ENCODE data around the gene SWI5. TPM values are rescaled to one million over a fixed set of nuclear protein-coding genes. Genes with fewer than 3 reads are reported as not detected.

The SWI5 gene
- total and polyA plus RNA-seq, 9 of the 15 experiments (the other 6 are each of a cell fraction or from before 2014, with no cell fraction given): 62.8 to 133 (median 95.9) TPM

DNA sequence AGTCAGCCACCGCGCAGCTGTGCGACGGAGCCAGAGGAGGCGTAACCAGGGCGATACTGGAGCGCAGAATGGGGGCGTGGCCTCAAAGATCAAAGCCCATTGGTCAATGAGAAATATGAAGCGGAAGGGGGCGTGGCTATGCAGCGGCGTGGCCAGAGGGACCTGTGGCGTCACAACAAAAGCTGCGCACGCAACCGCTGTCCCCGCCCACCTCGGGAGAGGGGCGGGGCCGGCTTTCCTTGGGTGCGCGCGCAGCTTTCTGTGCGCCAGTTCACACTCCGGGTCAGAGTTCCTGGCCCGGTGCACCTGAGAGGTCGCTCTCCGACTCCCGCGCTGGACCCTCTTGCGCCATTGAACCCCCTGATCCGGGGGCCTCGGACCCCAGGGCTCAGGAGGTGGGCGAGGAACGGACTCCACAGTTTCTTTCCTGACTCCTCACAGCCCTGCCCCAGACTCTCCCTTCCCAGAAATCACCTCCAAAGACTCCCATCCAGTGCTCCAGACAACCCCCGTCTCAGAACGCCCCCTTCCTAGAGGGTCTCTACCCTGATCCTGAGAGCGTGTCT, at the start of gene SWI5 (continued):
- TF ChIP-seq SP2 (IDR thresholded peaks at IDR 0.05; ENCODE audit: extremely low read depth, low read depth, low read length, poor library complexity, severe bottlenecking): peak; percentile 5
- TF ChIP-seq, protein P1, sequence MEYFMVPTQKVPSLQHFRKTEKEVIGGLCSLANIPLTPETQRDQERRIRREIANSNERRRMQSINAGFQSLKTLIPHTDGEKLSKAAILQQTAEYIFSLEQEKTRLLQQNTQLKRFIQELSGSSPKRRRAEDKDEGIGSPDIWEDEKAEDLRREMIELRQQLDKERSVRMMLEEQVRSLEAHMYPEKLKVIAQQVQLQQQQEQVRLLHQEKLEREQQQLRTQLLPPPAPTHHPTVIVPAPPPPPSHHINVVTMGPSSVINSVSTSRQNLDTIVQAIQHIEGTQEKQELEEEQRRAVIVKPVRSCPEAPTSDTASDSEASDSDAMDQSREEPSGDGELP (CRISPR knock-in tag; IDR thresholded peaks at IDR 0.05; ENCODE audit: borderline replicate concordance): no peak
- TF ChIP-seq ZNF174 (CRISPR knock-in tag; IDR thresholded peaks at IDR 0.05): no peak
- TF ChIP-seq CCAR2 (IDR thresholded peaks at IDR 0.05; ENCODE audit: low read depth, low read length): no peak
- TF ChIP-seq CXXC5 (CRISPR knock-in tag; IDR thresholded peaks at IDR 0.05): peak; percentile 81
- TF ChIP-seq ZNF347 (CRISPR knock-in tag; IDR thresholded peaks at IDR 0.05; ENCODE audit: low read depth): no peak
- TF ChIP-seq TBL1XR1 (IDR thresholded peaks at IDR 0.05; ENCODE audit: low read length in 2 of 2): peak in 1 of 2 experiments; percentile 35; a peak in 1 of 4 replicates
- TF ChIP-seq NFE2 (IDR thresholded peaks at IDR 0.05; ENCODE audit: low read depth): no peak
- TF ChIP-seq, protein P2, sequence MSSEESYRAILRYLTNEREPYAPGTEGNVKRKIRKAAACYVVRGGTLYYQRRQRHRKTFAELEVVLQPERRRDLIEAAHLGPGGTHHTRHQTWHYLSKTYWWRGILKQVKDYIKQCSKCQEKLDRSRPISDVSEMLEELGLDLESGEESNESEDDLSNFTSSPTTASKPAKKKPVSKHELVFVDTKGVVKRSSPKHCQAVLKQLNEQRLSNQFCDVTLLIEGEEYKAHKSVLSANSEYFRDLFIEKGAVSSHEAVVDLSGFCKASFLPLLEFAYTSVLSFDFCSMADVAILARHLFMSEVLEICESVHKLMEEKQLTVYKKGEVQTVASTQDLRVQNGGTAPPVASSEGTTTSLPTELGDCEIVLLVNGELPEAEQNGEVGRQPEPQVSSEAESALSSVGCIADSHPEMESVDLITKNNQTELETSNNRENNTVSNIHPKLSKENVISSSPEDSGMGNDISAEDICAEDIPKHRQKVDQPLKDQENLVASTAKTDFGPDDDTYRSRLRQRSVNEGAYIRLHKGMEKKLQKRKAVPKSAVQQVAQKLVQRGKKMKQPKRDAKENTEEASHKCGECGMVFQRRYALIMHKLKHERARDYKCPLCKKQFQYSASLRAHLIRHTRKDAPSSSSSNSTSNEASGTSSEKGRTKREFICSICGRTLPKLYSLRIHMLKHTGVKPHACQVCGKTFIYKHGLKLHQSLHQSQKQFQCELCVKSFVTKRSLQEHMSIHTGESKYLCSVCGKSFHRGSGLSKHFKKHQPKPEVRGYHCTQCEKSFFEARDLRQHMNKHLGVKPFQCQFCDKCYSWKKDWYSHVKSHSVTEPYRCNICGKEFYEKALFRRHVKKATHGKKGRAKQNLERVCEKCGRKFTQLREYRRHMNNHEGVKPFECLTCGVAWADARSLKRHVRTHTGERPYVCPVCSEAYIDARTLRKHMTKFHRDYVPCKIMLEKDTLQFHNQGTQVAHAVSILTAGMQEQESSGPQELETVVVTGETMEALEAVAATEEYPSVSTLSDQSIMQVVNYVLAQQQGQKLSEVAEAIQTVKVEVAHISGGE (CRISPR knock-in tag; IDR thresholded peaks at IDR 0.05): peak in 1 of 3 experiments; percentile 60; a peak in 2 of 6 replicates
- no peak for TF ChIP-seq MTA1 (IDR thresholded peaks at IDR 0.05; ENCODE audit: borderline replicate concordance)
- TF ChIP-seq, protein P3, sequence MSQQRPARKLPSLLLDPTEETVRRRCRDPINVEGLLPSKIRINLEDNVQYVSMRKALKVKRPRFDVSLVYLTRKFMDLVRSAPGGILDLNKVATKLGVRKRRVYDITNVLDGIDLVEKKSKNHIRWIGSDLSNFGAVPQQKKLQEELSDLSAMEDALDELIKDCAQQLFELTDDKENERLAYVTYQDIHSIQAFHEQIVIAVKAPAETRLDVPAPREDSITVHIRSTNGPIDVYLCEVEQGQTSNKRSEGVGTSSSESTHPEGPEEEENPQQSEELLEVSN (IDR thresholded peaks at IDR 0.05; ENCODE audit: borderline replicate concordance in 1 of 2, extremely low read depth in 1 of 2, insufficient read depth in 1 of 2, insufficient read length in 1 of 2, low read depth in 1 of 2, low read length in 1 of 2, poor library complexity in 1 of 2, severe bottlenecking in 1 of 2): peak; percentile 37 to 67
- TF ChIP-seq, protein P4, sequence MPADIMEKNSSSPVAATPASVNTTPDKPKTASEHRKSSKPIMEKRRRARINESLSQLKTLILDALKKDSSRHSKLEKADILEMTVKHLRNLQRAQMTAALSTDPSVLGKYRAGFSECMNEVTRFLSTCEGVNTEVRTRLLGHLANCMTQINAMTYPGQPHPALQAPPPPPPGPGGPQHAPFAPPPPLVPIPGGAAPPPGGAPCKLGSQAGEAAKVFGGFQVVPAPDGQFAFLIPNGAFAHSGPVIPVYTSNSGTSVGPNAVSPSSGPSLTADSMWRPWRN (IDR thresholded peaks at IDR 0.05; ENCODE audit: low read depth): no peak
- no peak for TF ChIP-seq FOXJ3 (CRISPR knock-in tag; IDR thresholded peaks at IDR 0.05)
- TF ChIP-seq NR4A1 (CRISPR knock-in tag; IDR thresholded peaks at IDR 0.05): peak; percentile 88; the same call in 1 of the 2 replicates
- peak; percentile 46; the same call in 1 of the 2 replicates for TF ChIP-seq NR4A1 (tag; IDR thresholded peaks at IDR 0.05)
- no peak for TF ChIP-seq ZNF124 (CRISPR knock-in tag; IDR thresholded peaks at IDR 0.05)
- TF ChIP-seq CEBPG (CRISPR knock-in tag; IDR thresholded peaks at IDR 0.05): no peak
- peak in 1 of 2 experiments; percentile 50; a peak in 2 of 4 replicates for TF ChIP-seq CEBPG (tag; conservative IDR thresholded peaks at IDR 0.05 in 1 of 2, IDR thresholded peaks at IDR 0.05 in 1 of 2)
- TF ChIP-seq, protein P5, sequence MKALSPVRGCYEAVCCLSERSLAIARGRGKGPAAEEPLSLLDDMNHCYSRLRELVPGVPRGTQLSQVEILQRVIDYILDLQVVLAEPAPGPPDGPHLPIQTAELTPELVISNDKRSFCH (CRISPR knock-in tag; IDR thresholded peaks at IDR 0.05): no peak
- TF ChIP-seq, protein P5 (tag; IDR thresholded peaks at IDR 0.05): peak; percentile 88; the same call in 1 of the 2 replicates
- no peak for TF ChIP-seq PHF20 (IDR thresholded peaks at IDR 0.05; ENCODE audit: partially characterized antibody)
